HepG2 (cell line): ENCODE measurements around the gene TCF3.

Source experiments
- CBFB ChIP-seq: sonication (generic); formaldehyde crosslinking; IDR thresholded peaks from 2 replicates; pipeline ENCODE4 v1.4.0; 2020; ENCODE audit warnings: missing genetic modification reagents
- ESRRA ChIP-seq: sonication (generic); formaldehyde crosslinking; IDR thresholded peaks from 2 replicates; pipeline ENCODE4 v1.5.1; 2020; ENCODE audit warnings: mild to moderate bottlenecking, low read depth, missing genetic modification reagents
- KLF15 ChIP-seq: sonication (generic); formaldehyde crosslinking; IDR thresholded peaks from 2 replicates; pipeline ENCODE4 v1.8.1; 2023; ENCODE audit warnings: borderline replicate concordance, mild to moderate bottlenecking, inconsistent platforms, missing genetic modification reagents, mixed read lengths
- NBN ChIP-seq: fragments of 450-650 bp; conservative IDR thresholded peaks from 2 replicates; pipeline ENCODE4 v1.6.1; 2017
- ZNF724P ChIP-seq: sonication (generic); formaldehyde crosslinking; IDR thresholded peaks from 2 replicates; pipeline ENCODE4 v1.8.0; 2022; ENCODE audit warnings: missing genetic modification reagents, borderline replicate concordance
- TF ChIP-seq, protein P1 (sequence below): sonication (generic); formaldehyde crosslinking; IDR thresholded peaks from 2 replicates; pipeline ENCODE4 v1.5.0; 2020; ENCODE audit warnings: mild to moderate bottlenecking, missing genetic modification reagents, moderate library complexity
- TF ChIP-seq, protein P2 (sequence below): sonication (generic); formaldehyde crosslinking; IDR thresholded peaks from 2 replicates; pipeline ENCODE4 v1.4.0; 2020; ENCODE audit warnings: mild to moderate bottlenecking, missing genetic modification reagents

DNA sequence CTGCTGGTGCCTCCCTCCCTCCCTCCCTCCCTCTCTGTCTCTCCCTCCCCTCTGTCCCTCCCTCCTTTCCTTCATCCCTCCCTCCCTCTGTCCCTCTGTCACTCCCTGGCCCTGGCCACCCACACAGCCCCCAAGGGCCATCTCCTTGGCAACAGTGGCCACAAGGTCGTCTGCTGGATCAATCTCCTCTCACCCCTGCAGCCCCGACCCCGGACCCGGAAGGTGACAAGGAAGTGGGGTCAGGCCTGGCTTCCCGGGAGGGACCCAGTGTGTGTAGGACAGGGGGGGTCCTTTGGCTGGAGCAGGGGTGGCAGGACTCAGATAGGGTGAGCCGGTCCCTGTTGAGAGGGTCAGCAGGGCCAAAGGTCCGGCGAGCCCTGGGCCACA lies 21.9 kb upstream of the TCF3 start:
- TF ChIP-seq ZNF724P (CRISPR knock-in tag): no peak
- TF ChIP-seq, protein P1, sequence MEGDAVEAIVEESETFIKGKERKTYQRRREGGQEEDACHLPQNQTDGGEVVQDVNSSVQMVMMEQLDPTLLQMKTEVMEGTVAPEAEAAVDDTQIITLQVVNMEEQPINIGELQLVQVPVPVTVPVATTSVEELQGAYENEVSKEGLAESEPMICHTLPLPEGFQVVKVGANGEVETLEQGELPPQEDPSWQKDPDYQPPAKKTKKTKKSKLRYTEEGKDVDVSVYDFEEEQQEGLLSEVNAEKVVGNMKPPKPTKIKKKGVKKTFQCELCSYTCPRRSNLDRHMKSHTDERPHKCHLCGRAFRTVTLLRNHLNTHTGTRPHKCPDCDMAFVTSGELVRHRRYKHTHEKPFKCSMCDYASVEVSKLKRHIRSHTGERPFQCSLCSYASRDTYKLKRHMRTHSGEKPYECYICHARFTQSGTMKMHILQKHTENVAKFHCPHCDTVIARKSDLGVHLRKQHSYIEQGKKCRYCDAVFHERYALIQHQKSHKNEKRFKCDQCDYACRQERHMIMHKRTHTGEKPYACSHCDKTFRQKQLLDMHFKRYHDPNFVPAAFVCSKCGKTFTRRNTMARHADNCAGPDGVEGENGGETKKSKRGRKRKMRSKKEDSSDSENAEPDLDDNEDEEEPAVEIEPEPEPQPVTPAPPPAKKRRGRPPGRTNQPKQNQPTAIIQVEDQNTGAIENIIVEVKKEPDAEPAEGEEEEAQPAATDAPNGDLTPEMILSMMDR (CRISPR knock-in tag): no peak
- TF ChIP-seq CBFB (CRISPR knock-in tag): no peak
- no peak for TF ChIP-seq NBN
- no peak for TF ChIP-seq KLF15
- TF ChIP-seq ESRRA (CRISPR knock-in tag): no peak
- TF ChIP-seq, protein P2, sequence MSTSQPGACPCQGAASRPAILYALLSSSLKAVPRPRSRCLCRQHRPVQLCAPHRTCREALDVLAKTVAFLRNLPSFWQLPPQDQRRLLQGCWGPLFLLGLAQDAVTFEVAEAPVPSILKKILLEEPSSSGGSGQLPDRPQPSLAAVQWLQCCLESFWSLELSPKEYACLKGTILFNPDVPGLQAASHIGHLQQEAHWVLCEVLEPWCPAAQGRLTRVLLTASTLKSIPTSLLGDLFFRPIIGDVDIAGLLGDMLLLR (CRISPR knock-in tag): no peak
